ENCODE results near the gene NCOA5. TPM values are rescaled to one million over a fixed set of nuclear protein-coding genes. Genes with fewer than 3 reads are reported as not detected.

The NCOA5 gene
- total and polyA plus RNA-seq, 12 donors, result 7.6 to 22.5 (median 11.5) TPM

DNA sequence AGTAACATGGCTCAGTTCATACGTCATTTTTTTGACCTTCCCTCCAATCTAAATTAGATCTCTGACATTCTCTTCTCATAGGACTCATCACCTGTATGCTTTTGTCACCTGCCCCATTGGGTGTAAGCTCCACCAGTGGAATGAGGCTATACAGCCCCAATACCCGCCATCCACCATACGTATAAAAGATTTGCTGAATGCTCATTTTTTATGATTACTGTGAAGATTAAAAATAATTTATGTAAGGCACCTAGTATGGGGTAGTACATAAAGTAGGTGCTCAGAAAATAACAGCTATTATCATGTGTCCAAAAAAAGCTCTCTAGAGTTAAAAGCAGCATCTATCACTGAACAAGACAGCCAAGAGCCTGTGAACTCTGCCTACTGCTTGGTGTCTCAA, 24.1 kb downstream of the NCOA5 start:
- Histone ChIP-seq H3K9me3 (no peaks in the 10 kb centered on the region), H3K4me1 (peaks cover 0 to 23% (median 10%) of the 10 kb centered on the region in 9 donors), H3K36me3 (peaks cover 12 to 100% (median 79%) of the 10 kb centered on the region in 9 donors), H3K4me3 (no peak overlapping the region), H3K27me3 (no peaks in the 10 kb centered on the region), H3K27ac (no peak overlapping the region)
- intact Hi-C loops (cut with DNase I), result no loop called here
- 95 to 96% methylated on average over 3 of the region's 3 CpGs for WGBS, 2 donors
- TF ChIP-seq, protein P1, sequence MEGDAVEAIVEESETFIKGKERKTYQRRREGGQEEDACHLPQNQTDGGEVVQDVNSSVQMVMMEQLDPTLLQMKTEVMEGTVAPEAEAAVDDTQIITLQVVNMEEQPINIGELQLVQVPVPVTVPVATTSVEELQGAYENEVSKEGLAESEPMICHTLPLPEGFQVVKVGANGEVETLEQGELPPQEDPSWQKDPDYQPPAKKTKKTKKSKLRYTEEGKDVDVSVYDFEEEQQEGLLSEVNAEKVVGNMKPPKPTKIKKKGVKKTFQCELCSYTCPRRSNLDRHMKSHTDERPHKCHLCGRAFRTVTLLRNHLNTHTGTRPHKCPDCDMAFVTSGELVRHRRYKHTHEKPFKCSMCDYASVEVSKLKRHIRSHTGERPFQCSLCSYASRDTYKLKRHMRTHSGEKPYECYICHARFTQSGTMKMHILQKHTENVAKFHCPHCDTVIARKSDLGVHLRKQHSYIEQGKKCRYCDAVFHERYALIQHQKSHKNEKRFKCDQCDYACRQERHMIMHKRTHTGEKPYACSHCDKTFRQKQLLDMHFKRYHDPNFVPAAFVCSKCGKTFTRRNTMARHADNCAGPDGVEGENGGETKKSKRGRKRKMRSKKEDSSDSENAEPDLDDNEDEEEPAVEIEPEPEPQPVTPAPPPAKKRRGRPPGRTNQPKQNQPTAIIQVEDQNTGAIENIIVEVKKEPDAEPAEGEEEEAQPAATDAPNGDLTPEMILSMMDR (IDR thresholded peaks at IDR 0.05), result no peak
- no peak for DNase-seq
- ATAC-seq, result no peak

DNA sequence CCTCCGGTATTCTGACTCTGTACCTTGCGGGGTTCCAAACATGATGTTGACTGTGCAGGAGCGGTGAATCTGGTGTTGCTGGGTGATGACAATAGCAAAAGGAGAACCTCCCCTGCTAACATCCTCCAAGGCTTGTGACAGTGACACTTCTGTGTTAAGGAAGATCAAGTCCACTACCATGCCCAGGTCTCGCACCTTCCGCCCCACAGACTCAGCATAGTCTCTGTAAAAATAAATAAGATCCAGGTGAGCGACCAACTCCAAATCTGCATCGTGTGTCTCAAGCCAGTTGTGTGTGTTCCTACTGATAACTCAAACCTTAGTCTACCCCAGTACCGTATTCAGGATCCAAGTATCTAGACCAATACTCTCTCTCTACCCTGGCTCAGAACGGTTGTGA, 24.8 kb downstream of the NCOA5 start:
- DNase-seq, result no peak
- TF ChIP-seq, protein P1 (IDR thresholded peaks at IDR 0.05), result no peak
- intact Hi-C loops (cut with DNase I), result no loop called here
- no peaks in the 10 kb centered on the region for H3K9me3 ChIP-seq
- 97 to 98% methylated on average over 9 of the region's 9 CpGs for WGBS, 2 donors
- no peak for ATAC-seq
- H3K36me3 ChIP-seq, result peaks cover 12 to 100% (median 79%) of the 10 kb centered on the region in 9 donors
- H3K27me3 ChIP-seq, result no peaks in the 10 kb centered on the region
- no peak overlapping the region for H3K27ac ChIP-seq
- no peak overlapping the region for H3K4me3 ChIP-seq
- H3K4me1 ChIP-seq, result peaks cover 0 to 25% (median 15%) of the 10 kb centered on the region in 9 donors

DNA sequence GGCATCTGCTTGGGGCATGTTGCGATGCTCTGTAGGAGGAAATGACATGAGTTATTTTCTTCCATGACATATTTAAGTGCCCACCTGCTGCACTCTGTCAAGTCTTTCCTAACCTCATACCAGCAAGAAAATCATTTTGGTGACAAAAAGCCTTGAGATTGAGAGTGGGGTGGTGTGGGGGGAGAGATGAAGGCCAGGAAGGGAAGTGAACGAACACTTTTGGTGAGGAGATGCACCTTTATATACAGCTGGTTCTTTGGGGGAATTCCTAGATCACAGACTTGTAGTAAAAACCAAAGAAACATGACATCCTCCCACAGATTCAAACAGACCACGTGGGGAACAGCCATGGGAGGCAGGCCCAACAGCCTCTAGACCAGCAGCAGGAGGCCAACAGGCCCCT, 26.1 kb downstream of the NCOA5 start:
- Histone ChIP-seq H3K9me3 (no peaks in the 10 kb centered on the region), H3K27me3 (peaks cover 0 to 6% (median 0%) of the 10 kb centered on the region in 7 donors), H3K4me1 (peaks cover 5 to 38% (median 20%) of the 10 kb centered on the region in 9 donors), H3K4me3 (no peak overlapping the region), H3K27ac (no peak overlapping the region), H3K36me3 (peaks cover 12 to 95% (median 72%) of the 10 kb centered on the region in 9 donors)
- DNase-seq, result no peak
- TF ChIP-seq, protein P1 (IDR thresholded peaks at IDR 0.05), result no peak
- intact Hi-C loops (cut with DNase I), result no loop called here
- 85 to 91% methylated on average over 3 of the region's 3 CpGs for WGBS, 2 donors
- ATAC-seq, result no peak

DNA sequence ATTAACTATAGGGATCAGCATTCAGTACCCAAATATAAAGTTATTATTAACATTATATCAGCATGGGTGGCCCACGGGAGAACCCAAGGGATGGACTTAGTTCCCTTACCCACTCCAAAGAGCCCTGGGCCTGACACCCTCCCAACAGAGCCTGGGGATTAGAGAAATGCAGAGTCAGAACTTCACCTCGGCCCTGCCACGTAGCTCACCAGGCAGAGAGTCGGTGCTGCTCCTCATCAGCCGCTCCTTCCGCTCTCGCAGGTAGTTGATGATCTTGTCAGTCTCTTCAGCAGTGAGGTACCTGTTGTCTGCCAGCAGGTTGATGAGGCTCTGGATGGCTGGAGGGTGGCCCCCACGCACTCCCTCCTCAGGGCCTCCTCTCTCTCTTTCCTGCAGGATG, 26.6 kb downstream of the NCOA5 start:
- Histone ChIP-seq H3K4me1 (peaks cover 9 to 43% (median 25%) of the 10 kb centered on the region in 9 donors), H3K27ac (no peak overlapping the region), H3K36me3 (peaks cover 12 to 90% (median 67%) of the 10 kb centered on the region in 9 donors), H3K4me3 (no peak overlapping the region), H3K9me3 (no peaks in the 10 kb centered on the region), H3K27me3 (peaks cover 0 to 11% (median under 1%) of the 10 kb centered on the region in 7 donors)
- TF ChIP-seq, protein P1 (IDR thresholded peaks at IDR 0.05), result no peak
- WGBS, 2 donors, result 92% methylated on average over 8 of the region's 8 CpGs
- no peak for DNase-seq
- intact Hi-C loops (cut with DNase I), result no loop called here
- ATAC-seq, result no peak
